SK-N-MC (cell line): ENCODE measurements around the gene MRPS6.

Experiments used
- DNase-seq: peaks from one replicate; pipeline ENCODE4 v3.0.0-alpha.2; 2011; ENCODE audit warnings: low read depth, low spot score
- H3K27ac ChIP-seq: fragments of 200-600 bp; sonication (generic); 2 replicates; pipeline ENCODE4 v1.5.1; 2016; ENCODE audit warnings: mixed run types
- H3K36me3 ChIP-seq: fragments of 200-600 bp; sonication (generic); 2 replicates; pipeline ENCODE4 v1.6.1; 2017; ENCODE audit warnings: antibody characterized with exemption, low read length, mixed read lengths; ENCODE audit not compliant: insufficient read depth
- H3K4me3 ChIP-seq: fragments of 200-600 bp; sonication (generic); 2 replicates; pipeline ENCODE4 v1.5.1; 2016
- H3K9ac ChIP-seq: fragments of 200-600 bp; sonication (generic); 2 replicates; pipeline ENCODE4 v1.8.0; 2017; ENCODE audit warnings: mixed run types, mixed read lengths; ENCODE audit not compliant: insufficient read length
- H3K9me3 ChIP-seq: fragments of 200-600 bp; sonication (generic); 2 replicates; pipeline ENCODE4 v1.6.1; 2017; ENCODE audit warnings: low read depth, mild to moderate bottlenecking, antibody characterized with exemption, low read length, moderate library complexity, mixed read lengths
- EZH2 ChIP-seq: fragments of 200-600 bp; sonication (generic); IDR thresholded peaks from one replicate; pipeline ENCODE4 v1.6.1; 2017; ENCODE audit warnings: antibody characterized with exemption
- FOXP2 ChIP-seq: optimal IDR thresholded peaks from 2 replicates; pipeline ENCODE3; 2011; ENCODE audit warnings: mild to moderate bottlenecking, moderate library complexity; ENCODE audit not compliant: insufficient read depth; ENCODE audit errors: extremely low read length, control extremely low read depth
- POLR2AphosphoS5 ChIP-seq: IDR thresholded peaks from 2 replicates; pipeline ENCODE4 v1.6.1; 2012; ENCODE audit warnings: mild to moderate bottlenecking, low read depth, low read length, borderline replicate concordance

MRPS6 gene

DNA sequence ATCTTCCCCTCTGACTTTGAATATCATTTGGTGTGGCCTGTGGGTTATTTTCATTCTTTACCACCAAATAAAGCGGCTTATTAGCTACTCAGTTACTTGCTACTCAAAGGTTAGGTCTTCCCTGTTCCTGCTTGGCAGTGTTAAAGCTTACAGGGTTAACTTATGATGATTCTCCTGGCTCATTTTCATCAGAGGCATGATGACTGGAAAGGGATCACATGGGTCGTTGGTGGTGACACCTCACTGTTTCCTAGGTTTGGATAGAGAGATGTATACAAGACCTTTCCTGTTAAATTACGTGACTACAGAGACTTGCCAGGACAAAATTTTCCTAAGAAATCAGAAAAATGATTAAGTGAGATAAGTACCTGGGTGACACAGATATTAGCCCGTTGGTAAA is 27.4 kb downstream of the MRPS6 start:
- no peak overlapping the region for H3K27ac ChIP-seq
- peaks cover 10% of the 10 kb centered on the region; the same call in 1 of the 2 replicates for H3K36me3 ChIP-seq
- H3K9ac ChIP-seq: no peak overlapping the region
- no peaks in the 10 kb centered on the region for H3K9me3 ChIP-seq
- TF ChIP-seq POLR2AphosphoS5: no peak
- TF ChIP-seq EZH2: no peak
- TF ChIP-seq FOXP2: no peak
- no peak overlapping the region for H3K4me3 ChIP-seq
- no peak for DNase-seq

DNA sequence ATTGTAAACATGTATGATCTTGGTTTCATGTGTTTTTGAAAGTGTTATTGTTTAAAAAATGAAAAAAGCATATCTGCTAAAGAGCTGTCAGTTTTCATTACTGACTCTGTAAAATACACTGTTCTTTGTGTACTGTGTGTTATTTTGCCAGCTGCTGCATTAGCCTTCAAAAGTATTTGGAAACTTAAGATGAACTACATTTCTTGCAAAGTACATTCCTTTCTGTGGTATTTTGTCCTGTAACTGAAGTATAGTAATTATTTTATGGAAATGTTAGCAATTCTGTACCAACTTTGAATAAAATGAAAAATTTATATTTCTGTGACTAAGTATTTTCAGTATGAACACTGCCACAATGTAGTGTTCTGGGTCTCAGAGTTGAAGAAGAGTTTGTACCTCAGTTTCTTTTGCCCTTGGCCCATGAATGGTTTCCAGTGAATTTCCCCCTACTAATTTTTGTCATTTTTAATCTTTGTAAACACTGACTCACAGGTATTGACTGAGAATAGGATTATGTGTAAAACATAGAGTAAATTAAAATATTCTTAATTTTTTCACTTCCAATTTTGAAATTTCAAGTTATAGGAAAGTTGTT is 32.7 kb downstream of the MRPS6 start:
- Histone ChIP-seq H3K9ac (no peak overlapping the region), H3K4me3 (no peak overlapping the region), H3K27ac (no peak overlapping the region), H3K9me3 (no peaks in the 10 kb centered on the region), H3K36me3 (0 out of 2 replicates have a peak, but pooled peaks cover 5% of the 10 kb centered on the region)
- no peak for DNase-seq
- TF ChIP-seq FOXP2: no peak
- no peak for TF ChIP-seq POLR2AphosphoS5
- TF ChIP-seq EZH2: no peak

- DNase-seq: no peak
- Histone ChIP-seq H3K36me3 (0 out of 2 replicates have a peak, but pooled peaks cover 5% of the 10 kb centered on the region), H3K27ac (no peak overlapping the region), H3K9me3 (no peaks in the 10 kb centered on the region), H3K9ac (no peak overlapping the region), H3K4me3 (no peak overlapping the region)
- TF ChIP-seq EZH2: no peak
These were observed 34.2 kb downstream of the MRPS6 start for GRCh38 chr21:34107606-34108005.

DNA sequence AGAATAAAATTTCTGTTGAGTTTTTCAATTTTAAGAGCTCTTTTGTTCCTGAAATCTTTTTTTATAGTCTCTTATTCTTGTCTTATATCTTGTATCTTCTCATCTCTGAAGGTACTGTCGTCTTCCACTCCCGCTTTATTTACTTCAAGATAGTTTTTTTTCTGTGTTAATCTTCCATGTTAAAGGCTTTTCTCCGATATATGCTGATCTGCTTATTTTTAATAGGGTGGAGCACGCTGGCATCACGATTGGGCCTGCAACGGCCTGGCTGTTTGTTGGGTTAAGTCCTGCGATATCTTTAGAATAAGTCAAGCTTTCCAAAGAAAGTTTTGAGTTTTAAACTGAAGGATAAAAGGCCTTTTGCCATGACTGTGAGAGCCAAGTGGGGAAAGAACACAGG is 35.7 kb downstream of the MRPS6 start:
- Histone ChIP-seq H3K36me3 (no peaks in the 10 kb centered on the region), H3K9me3 (no peaks in the 10 kb centered on the region), H3K27ac (no peak overlapping the region), H3K9ac (no peak overlapping the region), H3K4me3 (no peak overlapping the region)
- DNase-seq: no peak
- TF ChIP-seq POLR2AphosphoS5 (no peak), EZH2 (no peak), FOXP2 (no peak)

GRCh38 chr21:34110594-34111202 is 37.3 kb downstream of the MRPS6 start:
- no peaks in the 10 kb centered on the region for H3K36me3 ChIP-seq
- no peak overlapping the region for H3K4me3 ChIP-seq
- H3K27ac ChIP-seq: no peak overlapping the region
- DNase-seq: no peak
- H3K9ac ChIP-seq: no peak overlapping the region
- no peaks in the 10 kb centered on the region for H3K9me3 ChIP-seq
- TF ChIP-seq EZH2: no peak
- no peak for TF ChIP-seq FOXP2
- TF ChIP-seq POLR2AphosphoS5: no peak

- no peak for TF ChIP-seq POLR2AphosphoS5
- TF ChIP-seq EZH2: no peak
- no peak for TF ChIP-seq FOXP2
- Histone ChIP-seq H3K4me3 (no peak overlapping the region), H3K36me3 (no peaks in the 10 kb centered on the region), H3K27ac (no peak overlapping the region), H3K9ac (no peak overlapping the region), H3K9me3 (no peaks in the 10 kb centered on the region)
- no peak for DNase-seq
These were observed 39.1 kb downstream of the MRPS6 start for GRCh38 chr21:34112316-34113033.

DNA sequence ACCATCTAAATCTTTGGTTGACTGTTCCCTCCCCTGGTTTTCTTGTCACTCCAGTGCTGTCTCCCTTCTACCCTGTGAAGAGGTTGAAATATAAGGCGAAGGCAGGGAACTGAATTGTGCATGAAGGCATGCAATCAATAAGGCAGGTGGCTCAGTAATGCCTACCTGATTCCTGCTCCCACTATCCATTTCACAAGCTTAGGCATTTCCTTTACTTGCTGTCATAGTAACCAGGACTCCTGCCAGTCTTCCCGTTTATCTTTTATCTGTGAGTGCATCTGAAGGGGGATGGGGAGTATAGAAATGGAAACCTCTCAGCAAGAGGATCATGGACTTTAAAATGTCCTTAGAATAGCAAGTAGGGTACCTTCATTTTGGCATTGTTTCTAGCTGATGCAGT is 40.5 kb downstream of the MRPS6 start:
- no peak overlapping the region for H3K4me3 ChIP-seq
- no peaks in the 10 kb centered on the region for H3K9me3 ChIP-seq
- no peak overlapping the region for H3K27ac ChIP-seq
- H3K36me3 ChIP-seq: no peaks in the 10 kb centered on the region
- TF ChIP-seq EZH2 (no peak), FOXP2 (no peak), POLR2AphosphoS5 (no peak)
- H3K9ac ChIP-seq: no peak overlapping the region
- DNase-seq: no peak

GRCh38 chr21:34115160-34115559 is 41.8 kb downstream of the MRPS6 start:
- H3K27ac ChIP-seq: no peak overlapping the region
- no peaks in the 10 kb centered on the region for H3K36me3 ChIP-seq
- H3K9me3 ChIP-seq: no peaks in the 10 kb centered on the region
- no peak overlapping the region for H3K4me3 ChIP-seq
- no peak for DNase-seq
- H3K9ac ChIP-seq: no peak overlapping the region
- TF ChIP-seq EZH2: no peak
- TF ChIP-seq FOXP2: no peak
- TF ChIP-seq POLR2AphosphoS5: no peak
